K562 (cell line): ENCODE data around the gene TMED10. TPM values are rescaled to one million over a fixed set of nuclear protein-coding genes. Genes with fewer than 3 reads are reported as not detected.

Experiments used
- ATAC-seq: fragments of 200-7000 bp; cut with Tn5 transposase; 3 replicates; pipeline ENCODE4 v1.9.1; 2020; ENCODE audit warnings: moderate library complexity
- BruUV-seq: library from RNA; stranded (reverse); fragments of 400-500 nt; replicated peaks from 2 replicates; lab custom pipeline; 2021; lab: Mats Ljungman, UMichigan
- CTCF ChIA-PET: fragments of 300-600 bp; formaldehyde crosslinking; extraction: SDS; loops from one replicate; lab custom pipeline; 2021; ENCODE audit warnings: low intra/inter-chr PET ratio; lab: Yijun Ruan, JAX
- POLR2A ChIA-PET: fragments of 300-600, 350-650 bp; sonication (Branson Sonifier 250); formaldehyde crosslinking; extraction: SDS; loops from one replicate; lab custom pipeline; 2021; ENCODE audit warnings: antibody characterized with exemption, inconsistent platforms; lab: Yijun Ruan, JAX
- DNase-seq, 4 experiments: peaks; one replicate each; pipeline versions ENCODE4 v3.0.0 to v3.0.0-alpha.2; 2011 to 2018; ENCODE audit warnings: low spot score in 3 of 4, mixed read lengths in 3 of 4; ENCODE audit errors: extremely low read depth in 1 of 4
- FAIRE-seq: peaks from 2 replicates; lab custom pipeline; 2011; peaks lifted over from hg19 to GRCh38; lab: Jason Lieb, UNC
- H2AFZ ChIP-seq: 2 replicates; pipeline ENCODE4 v1.6.0; 2011; ENCODE audit warnings: low read depth, low read length, control low read depth, inconsistent platforms
- H3K27ac ChIP-seq: fragments of 200-600 bp; 3 replicates; pipeline ENCODE4 v1.8.0; 2011; ENCODE audit warnings: low read depth, mild to moderate bottlenecking, control low read depth, inconsistent platforms, low read length, moderate library complexity, mixed read lengths; ENCODE audit errors: extremely low read depth
- H3K27me3 ChIP-seq, 2 experiments: fragments of 300-600 bp in 1 of 2; 2 replicates in 1 of 2; 3 replicates in 1 of 2; pipeline versions ENCODE4 v1.6.0 to v1.8.0; 2011; ENCODE audit warnings: inconsistent platforms in 2 of 2, low read length in 2 of 2, mild to moderate bottlenecking in 1 of 2, mixed read lengths in 1 of 2, moderate library complexity in 1 of 2; ENCODE audit not compliant: control insufficient read depth in 2 of 2, insufficient read depth in 2 of 2
- H3K36me3 ChIP-seq: fragments of 300-600 bp; 3 replicates; pipeline ENCODE4 v1.8.0; 2011; ENCODE audit warnings: mild to moderate bottlenecking, low read length, inconsistent platforms; ENCODE audit not compliant: control insufficient read depth, insufficient read depth
- H3K4me1 ChIP-seq, 2 experiments: fragments of 200-600 bp in 1 of 2; replicated peaks in 1 of 2; 2 replicates in 1 of 2; 3 replicates in 1 of 2; pipeline versions ENCODE4 v1.5.1 to v1.8.0; 2011; ENCODE audit warnings: inconsistent platforms in 2 of 2, low read length in 2 of 2, mild to moderate bottlenecking in 1 of 2, mixed read lengths in 1 of 2, moderate library complexity in 1 of 2; ENCODE audit not compliant: control insufficient read depth in 2 of 2, insufficient read depth in 2 of 2
- H3K4me2 ChIP-seq: 2 replicates; pipeline ENCODE4 v1.6.1; 2011; ENCODE audit warnings: low read length, control low read depth, inconsistent platforms, mixed read lengths; ENCODE audit not compliant: insufficient read depth
- H3K4me3 ChIP-seq: fragments of 200-600 bp; sonication (generic), shearing (Covaris generic); 2 replicates; pipeline ENCODE4 v1.5.1; 2016; ENCODE audit warnings: control low read depth, inconsistent platforms
- H3K79me2 ChIP-seq: fragments of 200-600 bp; 3 replicates; pipeline ENCODE4 v1.8.0; 2011; ENCODE audit warnings: low read length, inconsistent platforms; ENCODE audit not compliant: control insufficient read depth, insufficient read depth
- H3K9ac ChIP-seq, 2 experiments: 2 replicates each; pipeline versions ENCODE4 v1.6.0 to v1.6.1; 2011; ENCODE audit warnings: low read depth in 2 of 2, low read length in 2 of 2, control low read depth in 1 of 2, inconsistent platforms in 1 of 2, mild to moderate bottlenecking in 1 of 2, mixed read lengths in 1 of 2; ENCODE audit not compliant: insufficient read depth in 1 of 2
- H3K9me1 ChIP-seq: one replicate; pipeline ENCODE4 v1.6.0; 2011; ENCODE audit warnings: inconsistent platforms, mild to moderate bottlenecking, low read length, moderate library complexity; ENCODE audit not compliant: control insufficient read depth, insufficient read depth
- H3K9me3 ChIP-seq: replicated peaks from 2 replicates; pipeline ENCODE4 v1.5.1; 2011; ENCODE audit warnings: low read depth, low read length, inconsistent platforms; ENCODE audit not compliant: control insufficient read depth, insufficient read depth
- H4K20me1 ChIP-seq: replicated peaks from 2 replicates; pipeline ENCODE4 v1.6.1; 2011; ENCODE audit warnings: low read length, inconsistent platforms, mixed read lengths; ENCODE audit not compliant: control insufficient read depth, insufficient read depth
- GTF2E2 ChIP-seq: fragments of 200-800 bp; sonication (Bioruptor generic); IDR thresholded peaks from 2 replicates; pipeline ENCODE4 v1.6.1; 2016; ENCODE audit warnings: missing genetic modification characterization, missing compliant biosample characterization
- POU5F1 ChIP-seq: fragments of 150-350 bp; IDR thresholded peaks from 2 replicates; pipeline ENCODE4 v1.6.1; 2014; ENCODE audit warnings: borderline replicate concordance, low read length, low read depth, mild to moderate bottlenecking; ENCODE audit not compliant: partially characterized antibody
- RUNX1 ChIP-seq: sonication (generic); IDR thresholded peaks from 2 replicates; pipeline ENCODE4 v1.6.1; 2016; ENCODE audit warnings: antibody characterized with exemption, low read depth
- SREBF2 ChIP-seq: sonication (generic); formaldehyde crosslinking; IDR thresholded peaks from 2 replicates; pipeline ENCODE4 v1.4.0; 2020; ENCODE audit warnings: mild to moderate bottlenecking, missing genetic modification reagents
- ZNF507 ChIP-seq: conservative IDR thresholded peaks from 2 replicates; pipeline ENCODE4 v1.6.1; 2017; ENCODE audit warnings: missing genetic modification characterization, missing compliant biosample characterization
- WGBS: fragments of 100-300 bp; shearing (Covaris generic); methylation state at CpG from one replicate; pipeline ENCODE4 v1.1.6; 2016; ENCODE audit warnings: low coverage, mixed read lengths; ENCODE audit not compliant: insufficient coverage; ENCODE audit errors: missing lambda C conversion rate; 5-methylcytosine and 5-hydroxymethylcytosine counted together
- in situ Hi-C: fragments of 300-500 bp; cut with MboI; formaldehyde crosslinking; loops from 4 replicates; pipeline ENCODE4 v1.15.0; 2018; ENCODE audit warnings: inconsistent platforms, mixed read lengths
- intact Hi-C: fragments of 100-400 bp; cut with micrococcal nuclease; formaldehyde crosslinking; loops from 2 replicates; pipeline ENCODE4 v1.14.2; 2022
- polyA plus RNA-seq, 8 experiments: library from polyadenylated mRNA; depleted of rRNA in 4 of 8; stranded (reverse) in 5 of 8; unstranded in 3 of 8; fragments of >200 nt; fragmentation: Nextera tagmentation in 2 of 8; fragmentation: Illumina TruSeq in 1 of 8; extraction: Ambion mirVana in 2 of 8; extraction: Trizol in 1 of 8; gene quantifications; 2 replicates each; pipeline versions ENCODE4 v1.2.1 to v1.2.3, GENCODE V29; 2011 to 2014; ENCODE audit warnings: inconsistent platforms in 1 of 8, missing spikeins in 1 of 8
- total RNA-seq, 7 experiments: library from RNA; depleted of rRNA in 6 of 7; stranded (reverse); fragments of >200 nt in 6 of 7; fragmentation: Illumina TruSeq in 2 of 7; extraction: Trizol in 2 of 7; gene quantifications; 2 replicates each; pipeline versions ENCODE4 v1.2.1 to v1.2.3, GENCODE V29; 2011 to 2021; ENCODE audit warnings: low replicate concordance in 1 of 7
- TF ChIP-seq, protein P1 (sequence below): fragments of 450-650 bp; formaldehyde crosslinking; IDR thresholded peaks from 2 replicates; pipeline ENCODE4 v1.4.0; 2020; ENCODE audit warnings: mild to moderate bottlenecking, moderate library complexity

The TMED10 gene
- total and polyA plus RNA-seq, 9 of the 15 experiments (the other 6 are each of a cell fraction or from before 2014, with no cell fraction given): 62.2 to 233 (median 124) TPM

DNA sequence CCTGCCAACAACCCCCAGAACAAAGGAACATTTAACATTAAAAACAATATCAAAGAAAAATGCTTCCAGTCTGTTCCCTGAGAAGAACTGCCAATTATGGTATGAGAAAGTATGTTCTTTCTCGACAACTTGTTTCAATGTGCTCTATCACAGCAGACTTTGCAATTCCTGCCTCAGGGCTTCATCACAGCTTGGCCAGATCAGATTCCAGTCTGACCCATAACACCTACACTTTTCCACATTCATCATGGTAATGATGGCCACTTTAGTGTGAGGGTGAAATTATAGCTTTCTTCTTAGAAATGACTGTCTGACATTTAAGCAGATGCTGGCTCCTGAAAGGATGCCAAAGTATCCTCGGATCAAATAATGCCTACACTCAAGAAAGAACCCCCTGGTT, 66.5 kb downstream of the TMED10 start:
- H3K79me2 ChIP-seq: no peaks in the 10 kb centered on the region
- H2AFZ ChIP-seq: no peak overlapping the region
- H3K9ac ChIP-seq: no peak overlapping the region
- POLR2A ChIA-PET: interaction anchor here (0.8 kb wide), 1 partner anchor 12 kb away, joined by 3 read pairs; no protein-coding TSS in a partner anchor
- WGBS: 36% methylated on average over 2 of the region's 2 CpGs
- H3K4me3 ChIP-seq: no peak overlapping the region
- CTCF ChIA-PET: no interaction called here
- H3K9me1 ChIP-seq: no peaks in the 10 kb centered on the region
- H3K4me1 ChIP-seq: no peaks in the 10 kb centered on the region
- FAIRE-seq: no peak
- ATAC-seq: no peak
- no peaks in the 10 kb centered on the region for H4K20me1 ChIP-seq
- in situ Hi-C loops: no loop called here
- H3K4me2 ChIP-seq: no peak overlapping the region
- H3K27ac ChIP-seq: no peak overlapping the region
- no peak for DNase-seq
- H3K27me3 ChIP-seq: no peaks in the 10 kb centered on the region
- BruUV-seq: no TSS peak
- TF ChIP-seq RUNX1: no peak
- TF ChIP-seq, protein P1, sequence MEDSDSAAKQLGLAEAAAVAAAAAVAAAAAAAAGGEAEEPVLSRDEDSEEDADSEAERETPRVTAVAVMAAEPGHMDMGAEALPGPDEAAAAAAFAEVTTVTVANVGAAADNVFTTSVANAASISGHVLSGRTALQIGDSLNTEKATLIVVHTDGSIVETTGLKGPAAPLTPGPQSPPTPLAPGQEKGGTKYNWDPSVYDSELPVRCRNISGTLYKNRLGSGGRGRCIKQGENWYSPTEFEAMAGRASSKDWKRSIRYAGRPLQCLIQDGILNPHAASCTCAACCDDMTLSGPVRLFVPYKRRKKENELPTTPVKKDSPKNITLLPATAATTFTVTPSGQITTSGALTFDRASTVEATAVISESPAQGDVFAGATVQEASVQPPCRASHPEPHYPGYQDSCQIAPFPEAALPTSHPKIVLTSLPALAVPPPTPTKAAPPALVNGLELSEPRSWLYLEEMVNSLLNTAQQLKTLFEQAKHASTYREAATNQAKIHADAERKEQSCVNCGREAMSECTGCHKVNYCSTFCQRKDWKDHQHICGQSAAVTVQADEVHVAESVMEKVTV (CRISPR knock-in tag): no peak
- no peak for TF ChIP-seq SREBF2 (CRISPR knock-in tag)
- no peak for TF ChIP-seq GTF2E2 (tag)
- no peak for TF ChIP-seq ZNF507 (tag)
- no peak for TF ChIP-seq POU5F1
- intact Hi-C loops: no loop called here
- no peaks in the 10 kb centered on the region for H3K9me3 ChIP-seq
- H3K36me3 ChIP-seq: peaks cover 59% of the 10 kb centered on the region
